HG03135 (cell line): ENCODE results near the gene ATP2B2.

Experiments
- ATAC-seq: cut with Tn5 transposase; IDR thresholded peaks from one replicate; pipeline ENCODE4 v1.9.1; 2021; ENCODE audit warnings: mild to moderate bottlenecking, moderate library complexity; ENCODE audit not compliant: unreplicated experiment

The ATP2B2 gene

DNA sequence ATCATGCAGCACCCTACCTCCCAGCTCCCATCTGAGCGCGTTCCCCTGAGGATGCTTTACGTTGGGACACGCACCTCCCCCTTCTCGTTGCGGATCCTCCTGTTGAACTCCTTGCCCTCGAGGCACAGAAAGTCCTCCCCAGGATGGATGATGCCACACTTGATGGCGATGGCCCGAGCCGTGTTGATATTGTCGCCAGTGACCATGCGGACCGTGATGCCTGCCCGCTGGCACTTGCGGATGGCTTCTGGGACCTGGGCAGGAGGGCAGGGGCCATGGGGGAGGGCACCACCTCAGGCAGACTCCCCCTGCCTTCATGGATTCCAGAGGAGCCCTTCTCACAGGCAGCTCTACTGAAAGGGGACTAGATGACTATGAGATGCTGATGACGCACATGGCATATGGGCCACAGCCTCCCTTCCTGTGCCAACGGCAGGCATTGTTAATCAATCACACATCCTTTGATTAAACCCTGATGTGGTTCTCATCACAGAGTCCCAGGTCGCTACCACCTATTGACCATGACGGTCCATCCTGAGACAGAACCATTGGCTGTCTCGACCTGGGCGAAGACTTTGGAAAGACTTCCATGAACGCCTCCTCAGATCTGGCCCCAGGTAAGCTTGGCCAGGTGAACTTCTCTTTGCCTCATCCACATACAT lies 154.9 kb downstream of the ATP2B2 start:
- ATAC-seq, result no peak

DNA sequence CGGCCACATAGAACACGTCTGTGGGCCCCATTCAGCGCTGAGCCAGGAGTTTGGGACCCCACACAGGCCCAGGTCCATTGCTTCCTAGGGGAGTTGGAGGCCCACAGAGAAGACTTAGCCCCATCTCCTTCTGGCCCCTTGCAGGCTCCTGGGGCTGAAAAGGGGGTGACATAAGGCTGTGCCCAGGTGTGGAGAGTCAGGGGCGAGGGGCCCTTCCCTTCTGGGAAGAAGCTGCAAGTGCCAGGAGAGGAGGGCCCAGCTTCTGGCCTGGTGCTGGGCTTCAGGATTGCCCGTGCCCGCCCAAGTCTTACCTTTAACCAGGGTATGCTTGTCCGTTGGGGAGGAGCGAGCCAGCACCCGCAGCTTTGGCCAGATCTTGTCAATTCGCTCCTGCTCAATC lies 155.6 kb downstream of the ATP2B2 start:
- no peak for ATAC-seq

DNA sequence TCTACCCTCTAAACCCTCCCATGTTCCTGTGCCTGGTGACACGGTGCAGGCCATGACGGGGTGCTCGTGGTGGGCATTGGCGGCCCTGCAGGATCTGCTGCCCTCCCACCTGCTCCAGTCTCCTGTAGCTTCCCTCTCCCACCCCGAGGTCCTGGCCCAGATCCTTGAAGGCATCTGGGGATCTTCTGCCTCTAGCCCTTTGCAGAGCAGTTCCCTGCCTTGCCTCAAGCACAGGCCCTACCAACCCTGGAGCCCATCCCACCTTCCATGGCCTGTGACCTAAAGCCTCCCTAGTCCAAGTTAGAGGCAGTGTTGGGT lies 157.0 kb downstream of the ATP2B2 start:
- no peak for ATAC-seq

DNA sequence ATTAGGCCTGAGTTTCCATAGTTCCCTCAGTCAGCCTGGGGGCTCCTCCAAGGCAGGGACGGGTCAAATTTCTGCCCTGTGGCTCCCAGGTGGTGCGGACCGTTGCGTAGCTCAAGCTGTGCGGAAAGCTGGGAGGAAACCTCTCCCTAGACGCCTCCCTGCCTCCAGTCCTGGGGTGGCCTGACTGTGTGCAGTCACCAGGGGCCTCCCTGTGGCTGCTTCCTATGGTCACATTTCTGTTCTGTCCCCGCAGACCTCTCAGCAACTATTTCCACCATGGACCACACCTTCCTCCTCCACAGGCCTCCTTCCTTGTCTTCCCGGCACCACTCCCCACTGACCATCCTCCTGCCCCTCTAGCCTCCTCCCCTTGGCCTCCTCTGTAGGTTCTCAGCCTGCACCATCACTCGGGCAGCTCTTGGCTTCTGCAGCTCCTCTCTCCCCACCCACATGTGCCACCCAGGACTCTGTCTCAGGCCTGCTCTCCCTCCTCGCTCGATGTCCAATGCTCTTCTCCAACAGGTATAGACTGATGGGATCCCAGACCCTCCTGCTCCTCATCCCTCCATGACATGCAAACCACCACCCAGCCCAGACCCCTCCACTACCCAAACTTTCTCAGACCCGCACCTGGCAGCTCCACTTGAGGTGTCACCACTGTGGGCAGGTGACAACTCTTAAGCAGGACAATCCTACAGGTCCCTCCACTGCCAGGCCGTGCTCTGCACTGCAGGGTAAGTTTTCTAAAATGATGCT lies 157.6 kb downstream of the ATP2B2 start:
- ATAC-seq, result no peak

DNA sequence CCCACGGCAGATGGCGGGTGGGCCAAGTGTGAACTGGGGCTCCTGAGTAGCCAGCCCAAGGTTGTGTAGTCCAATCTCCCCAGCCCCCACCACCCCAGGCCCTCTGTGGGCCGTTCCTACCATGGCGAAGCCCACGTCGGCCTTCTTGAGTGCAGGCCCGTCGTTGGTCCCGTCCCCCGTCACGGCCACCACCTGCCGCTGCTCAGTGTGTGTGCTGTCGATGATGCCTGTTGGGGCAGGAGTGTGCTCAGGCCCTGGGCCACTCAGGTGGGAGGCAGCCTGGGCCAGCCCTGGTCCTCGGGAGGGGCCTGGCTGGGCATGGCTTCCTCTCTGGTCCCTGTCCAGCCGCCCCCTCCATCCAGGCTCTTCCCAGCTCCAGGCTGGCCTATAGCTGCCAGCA lies 159.5 kb downstream of the ATP2B2 start:
- no peak for ATAC-seq

DNA sequence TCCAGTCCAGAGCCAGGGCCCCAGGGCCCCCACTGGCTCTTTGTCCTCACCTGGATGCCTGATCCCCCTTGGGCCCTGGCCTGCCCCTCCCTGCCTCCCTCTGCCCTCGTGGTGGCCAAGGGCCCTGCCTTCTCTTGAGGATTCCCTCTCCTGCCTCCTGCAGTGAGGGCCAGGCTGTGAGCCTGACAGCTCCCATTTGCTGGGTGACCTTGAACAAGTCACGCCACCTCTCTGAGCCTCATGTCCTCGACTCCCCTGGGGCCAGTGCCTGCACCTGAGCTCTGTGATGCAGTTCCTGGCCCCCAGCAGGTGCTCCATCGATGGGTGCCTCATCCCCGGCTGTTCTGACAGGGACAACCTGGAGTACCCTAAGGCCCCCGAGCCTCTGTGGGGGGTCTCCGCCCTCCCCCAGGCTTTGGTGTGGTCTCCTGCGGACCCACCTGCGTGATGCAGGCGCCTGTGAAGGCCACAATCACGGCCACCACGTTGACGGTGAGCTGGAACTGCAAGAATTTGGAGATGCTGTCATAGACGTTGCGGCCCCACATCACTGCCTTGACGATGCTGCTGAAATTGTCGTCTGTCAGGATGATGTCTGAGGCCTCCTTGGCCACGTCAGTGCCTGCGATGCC lies 160.3 kb downstream of the ATP2B2 start:
- ATAC-seq, result no peak

DNA sequence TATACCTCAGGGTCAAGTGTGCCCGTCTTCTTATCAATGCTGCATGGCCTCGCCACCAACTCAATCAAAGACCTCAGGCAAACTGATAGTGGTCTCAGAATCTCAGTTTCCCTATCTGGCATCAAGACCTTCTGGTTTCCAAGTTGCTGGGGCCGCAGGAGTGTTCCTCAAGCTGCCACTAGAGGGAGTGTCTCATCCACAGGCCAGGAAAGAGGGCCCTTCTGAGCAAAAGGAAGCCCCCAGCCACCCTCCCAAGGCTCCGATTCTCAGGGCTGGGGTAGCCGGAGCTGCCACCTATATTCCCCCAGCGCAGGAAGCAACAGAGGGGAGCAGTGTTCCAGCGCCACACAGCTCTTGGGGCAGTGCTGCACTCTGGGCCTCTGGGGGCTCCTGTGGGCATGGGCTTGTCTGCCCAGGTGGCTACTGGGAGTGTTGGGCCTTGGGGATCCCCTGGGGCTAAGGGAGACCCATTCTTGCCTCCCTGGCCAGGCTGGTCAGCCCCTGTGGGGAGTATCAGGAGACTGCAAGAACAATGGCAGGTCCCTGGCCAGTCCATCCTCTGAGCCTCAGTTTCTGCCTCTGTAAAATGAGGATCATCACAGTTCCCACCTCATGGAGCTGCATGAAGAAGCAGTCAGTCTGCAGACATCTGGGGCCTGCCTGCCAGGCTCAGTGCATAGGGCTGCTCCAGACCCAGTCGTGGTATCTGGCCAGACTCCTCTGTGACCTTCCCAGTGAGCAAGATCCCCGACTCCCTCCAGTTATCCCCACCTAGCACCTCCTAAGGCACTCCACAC lies 161.0 kb downstream of the ATP2B2 start:
- no peak for ATAC-seq

DNA sequence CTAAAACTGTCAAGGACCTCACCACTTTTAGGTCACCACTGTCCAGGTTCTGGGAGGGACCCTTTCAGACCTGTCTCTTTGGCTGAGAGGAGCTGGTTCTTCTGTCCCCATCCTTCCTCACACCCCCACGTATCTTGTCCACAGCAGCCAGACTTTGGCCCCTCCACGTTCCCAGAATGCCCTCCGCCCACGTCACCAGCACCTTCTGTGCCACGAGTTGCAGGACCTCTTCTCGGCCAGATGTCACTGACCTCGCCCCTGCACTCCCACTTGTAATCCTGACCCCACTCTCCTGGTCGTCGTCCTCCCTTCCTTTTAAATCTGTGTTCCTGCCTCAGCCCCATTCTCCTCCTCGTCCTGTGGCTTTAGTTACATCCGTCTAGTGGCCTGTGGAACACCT lies 161.9 kb downstream of the ATP2B2 start:
- no peak for ATAC-seq

DNA sequence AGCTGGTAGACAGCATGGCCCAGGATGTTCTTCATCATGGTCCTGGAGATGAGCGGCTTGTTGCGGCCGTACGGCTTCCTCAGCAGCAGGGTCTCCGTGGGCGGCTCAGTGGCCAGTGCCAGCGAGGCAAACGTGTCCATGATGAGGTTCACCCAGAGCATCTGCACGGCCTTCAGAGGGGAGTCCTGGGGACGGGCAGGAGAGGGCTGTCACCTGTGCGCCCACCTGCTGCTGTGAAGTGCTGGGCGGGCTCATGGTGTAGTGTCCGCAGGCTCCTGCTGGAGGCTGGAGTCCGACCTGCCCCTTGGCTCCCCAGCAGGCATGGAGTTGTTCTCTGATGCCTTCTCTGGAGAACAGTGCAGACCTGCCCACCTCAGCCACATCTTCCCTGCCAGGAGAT lies 162.6 kb downstream of the ATP2B2 start:
- no peak for ATAC-seq

DNA sequence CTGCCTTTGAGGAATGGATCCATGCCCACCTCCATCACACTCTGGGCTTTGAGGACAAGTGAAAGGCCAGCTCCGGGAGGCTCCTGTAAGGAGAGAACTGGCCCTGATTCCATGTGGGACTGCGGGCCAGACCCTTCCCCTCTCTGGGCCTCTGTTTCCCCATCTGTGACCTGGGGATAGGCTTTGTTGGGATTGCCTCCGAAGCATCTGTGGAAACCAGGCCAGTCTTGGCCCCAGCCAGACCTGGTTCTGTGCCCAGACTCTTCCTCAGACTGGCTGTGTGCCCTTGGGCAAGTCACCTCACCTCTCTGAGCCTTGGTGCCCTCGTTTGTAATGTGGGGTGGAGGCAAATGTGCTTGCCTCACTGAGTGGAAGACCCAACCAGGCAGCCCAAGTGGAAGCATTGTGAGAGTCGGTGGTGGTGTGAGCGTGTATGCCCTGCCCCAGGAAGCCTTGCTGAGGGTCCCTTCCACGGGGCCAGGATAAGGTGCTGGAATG lies 163.4 kb downstream of the ATP2B2 start:
- ATAC-seq, result no peak

DNA sequence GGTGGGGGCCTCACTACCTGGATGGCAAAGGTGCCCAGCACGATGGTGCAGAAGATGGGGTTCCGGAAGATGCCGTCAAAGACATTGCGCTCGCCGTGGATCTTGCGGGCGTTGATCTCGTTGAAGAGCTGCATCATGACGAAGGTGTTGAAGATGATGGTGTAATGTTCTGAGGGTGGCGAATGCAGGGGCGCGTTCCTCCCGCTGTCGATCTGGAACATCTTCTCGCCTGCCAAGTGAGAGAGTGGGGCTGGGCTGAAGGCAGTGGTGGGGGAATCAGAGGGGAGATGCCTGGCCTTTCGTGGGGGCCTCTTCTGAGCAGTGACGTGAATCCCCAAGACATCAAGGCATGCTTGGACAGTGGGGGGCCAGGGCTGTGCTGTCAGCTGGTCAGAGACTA lies 164.9 kb downstream of the ATP2B2 start:
- ATAC-seq, result no peak

DNA sequence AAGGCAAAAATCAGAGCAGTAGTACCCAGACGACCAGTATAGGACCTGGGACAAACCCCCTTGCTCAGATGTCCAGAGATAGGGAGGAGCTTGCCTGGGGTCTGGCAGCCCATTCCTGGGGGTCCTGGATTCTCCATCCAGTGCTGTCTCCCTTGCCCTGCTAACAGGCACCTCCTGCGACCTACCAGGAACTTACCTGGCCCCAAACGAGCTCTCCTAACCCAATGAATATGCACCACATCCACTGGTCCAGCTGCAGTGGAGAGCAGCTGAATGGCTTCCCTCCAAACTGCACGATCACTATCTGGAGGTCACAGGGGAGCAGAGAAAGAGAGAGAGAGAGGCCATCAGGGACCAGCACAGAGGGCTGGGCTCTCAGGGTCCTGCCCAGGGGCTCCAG lies 165.3 kb downstream of the ATP2B2 start:
- ATAC-seq, result no peak

DNA sequence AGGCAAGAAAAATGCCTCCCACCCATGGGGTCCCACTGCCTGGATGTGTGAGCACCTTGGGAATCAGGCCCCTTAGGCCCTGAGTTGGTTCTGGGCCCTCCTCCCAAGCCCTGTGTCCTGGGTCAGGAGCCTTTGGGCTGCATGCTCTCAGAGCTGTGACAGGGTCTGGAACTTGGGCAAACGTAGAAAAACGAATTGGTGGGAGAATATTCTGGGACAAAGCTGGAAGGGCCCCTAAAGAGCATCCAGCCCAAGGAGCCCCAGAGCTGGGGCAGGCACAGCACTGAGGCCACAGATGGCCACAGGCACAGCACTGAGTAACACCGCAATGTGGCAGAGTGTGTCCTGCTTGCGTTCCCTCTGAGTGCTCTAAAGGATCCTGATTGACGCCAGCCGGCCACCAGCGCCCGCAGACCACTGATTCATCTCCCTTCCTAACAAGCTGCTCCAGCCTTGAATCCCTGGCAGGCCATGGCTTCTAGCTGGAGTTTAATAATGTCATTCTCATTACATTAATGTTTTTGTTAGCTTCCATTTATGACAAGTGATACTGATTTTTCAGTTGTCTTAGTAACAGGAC lies 165.9 kb downstream of the ATP2B2 start:
- ATAC-seq, result no peak

DNA sequence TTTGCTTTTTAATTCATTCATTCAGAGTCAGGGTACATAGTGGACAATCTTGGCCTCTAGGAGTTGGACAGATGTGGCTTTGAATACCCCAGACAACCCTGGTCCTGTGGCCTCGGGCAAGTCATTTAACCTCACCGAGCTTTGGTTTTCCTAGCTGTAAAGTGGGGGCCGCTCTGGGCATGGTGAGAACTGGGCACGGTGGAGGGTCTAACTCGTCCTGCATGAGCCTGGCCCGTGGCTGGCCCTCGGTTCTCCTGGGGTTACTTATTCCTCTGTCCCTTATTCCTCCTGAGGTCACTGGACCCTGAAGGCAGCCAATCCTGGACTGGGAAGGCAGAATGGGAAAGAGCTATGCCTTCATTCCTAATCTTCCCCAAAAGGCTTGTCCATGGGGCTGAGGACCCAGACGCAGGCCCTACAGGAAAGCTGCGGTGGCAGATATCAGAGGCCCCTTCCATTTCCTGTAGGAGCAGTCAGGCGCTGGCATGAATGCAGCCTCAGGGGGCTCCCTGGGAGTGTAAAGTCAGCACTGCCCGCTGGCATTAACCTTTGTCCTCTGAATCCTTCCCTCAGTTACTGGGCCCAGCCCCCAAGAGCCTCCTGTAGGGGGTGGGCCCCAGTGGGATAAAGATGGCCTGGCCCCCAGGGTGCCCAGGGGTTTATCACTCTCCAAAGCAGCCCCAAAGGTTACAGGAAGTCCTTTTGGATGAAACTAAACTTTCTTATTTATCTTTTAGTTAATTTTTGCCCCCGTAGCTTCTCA lies 166.6 kb downstream of the ATP2B2 start:
- ATAC-seq, result no peak

DNA sequence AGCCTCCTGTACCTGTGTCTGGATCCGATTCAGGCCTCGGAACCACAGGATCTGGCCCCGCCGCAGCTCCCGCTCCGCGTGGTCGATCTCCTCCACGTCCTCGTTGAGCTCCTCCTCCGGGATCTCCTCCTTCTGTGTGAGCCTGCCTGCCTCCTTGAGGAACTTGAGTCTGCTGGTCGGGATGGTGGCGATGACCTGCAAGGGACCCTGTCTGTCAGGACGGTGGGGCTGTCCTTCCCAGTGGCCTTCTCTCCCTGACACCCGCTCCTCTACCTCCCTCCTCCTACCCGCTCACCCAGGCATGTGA lies 167.3 kb downstream of the ATP2B2 start:
- no peak for ATAC-seq

DNA sequence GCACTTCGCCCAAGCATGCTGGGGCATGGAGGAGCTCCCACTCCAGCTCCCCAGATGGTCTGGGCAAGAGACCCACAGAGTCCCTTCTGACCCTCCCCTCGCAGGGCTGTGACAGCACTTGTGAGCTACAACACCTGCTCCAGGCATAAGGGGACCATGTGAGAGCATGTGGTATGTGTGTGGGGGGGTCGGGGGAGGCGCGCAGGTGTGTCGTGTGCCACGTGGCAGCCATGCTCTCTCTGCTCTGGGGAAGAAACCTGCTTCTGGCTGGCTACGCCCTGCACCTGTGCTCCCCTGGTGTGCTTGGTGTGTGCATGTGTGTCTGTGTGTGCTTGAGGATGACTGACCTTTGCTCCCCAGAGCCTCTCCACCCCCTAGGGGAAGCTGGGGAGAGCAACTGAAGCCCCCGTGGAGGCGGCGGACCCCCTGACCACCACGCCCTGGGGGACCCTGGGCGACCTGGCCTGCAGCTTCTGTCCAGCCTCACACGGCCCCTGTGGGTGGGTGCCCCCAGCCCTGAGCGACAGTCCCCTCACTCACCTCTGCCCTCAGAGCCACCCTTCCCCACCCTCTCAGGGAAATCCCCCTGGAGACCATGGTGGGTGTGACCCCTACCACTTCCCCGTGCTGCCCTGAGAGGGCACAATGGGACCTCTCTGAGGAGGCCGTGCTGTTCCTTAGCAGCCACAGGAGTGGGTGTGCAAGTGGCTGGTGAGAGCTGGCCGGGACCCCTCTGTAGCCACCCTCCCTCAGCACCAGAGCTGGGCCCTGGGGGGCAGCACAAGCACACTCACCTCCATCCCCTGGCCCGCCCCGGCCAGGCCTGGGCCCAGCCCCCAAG lies 167.8 kb downstream of the ATP2B2 start:
- no peak for ATAC-seq

DNA sequence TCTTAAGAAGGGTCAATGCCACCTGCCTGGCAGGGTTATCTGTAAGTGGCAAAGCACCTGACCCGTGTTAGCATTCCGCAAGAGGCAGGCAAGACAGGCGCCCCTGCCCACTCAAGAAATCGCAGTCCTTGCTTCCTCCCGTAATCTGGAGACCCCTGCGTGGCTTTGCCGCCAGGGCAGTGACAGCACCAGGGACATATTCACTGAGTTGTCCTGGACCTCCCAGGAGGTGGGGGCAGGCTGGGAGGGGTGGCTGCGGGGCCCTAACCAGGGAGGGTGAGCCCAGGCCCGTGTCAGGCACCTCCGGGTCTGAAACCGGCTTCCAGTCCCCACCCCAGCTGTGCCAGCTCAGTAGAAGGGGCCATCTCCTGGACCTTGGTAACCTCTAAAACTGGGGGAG lies 168.6 kb downstream of the ATP2B2 start:
- no peak for ATAC-seq

DNA sequence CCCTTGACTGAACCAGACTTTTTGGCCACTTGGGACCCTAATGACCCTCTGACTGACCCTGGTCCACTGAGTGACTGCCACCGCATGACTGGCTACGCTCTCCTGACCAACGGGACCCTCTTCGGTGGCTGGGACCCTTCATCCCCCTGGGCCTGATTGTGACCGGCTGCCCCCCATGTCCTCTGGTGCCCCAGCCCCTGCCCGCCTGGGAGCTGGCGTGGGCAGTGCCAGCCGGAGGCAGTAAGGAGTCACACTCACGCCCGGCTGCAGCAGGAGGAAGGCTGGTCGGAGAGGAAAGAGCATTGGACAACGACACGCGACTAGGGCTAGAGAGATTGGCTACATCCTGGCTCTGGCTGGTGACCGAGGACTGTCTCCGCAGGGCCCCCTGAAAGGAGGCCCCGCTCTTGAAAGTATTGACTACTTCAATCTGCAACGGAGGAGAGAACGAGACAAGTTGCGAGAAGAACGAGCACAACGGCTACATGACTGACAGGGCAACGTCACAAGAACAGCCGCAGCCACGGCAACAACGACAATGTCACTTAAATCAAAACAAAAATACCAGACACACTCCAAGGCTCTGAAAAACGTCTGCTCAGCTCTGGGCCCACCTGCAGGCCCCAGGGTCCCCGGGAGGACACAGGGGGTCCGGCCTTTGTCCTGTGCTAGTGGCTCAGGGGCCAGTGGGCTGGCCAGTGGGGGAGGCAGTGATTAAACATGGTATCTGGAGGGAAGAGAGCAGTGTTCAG lies 169.3 kb downstream of the ATP2B2 start:
- ATAC-seq, result no peak

DNA sequence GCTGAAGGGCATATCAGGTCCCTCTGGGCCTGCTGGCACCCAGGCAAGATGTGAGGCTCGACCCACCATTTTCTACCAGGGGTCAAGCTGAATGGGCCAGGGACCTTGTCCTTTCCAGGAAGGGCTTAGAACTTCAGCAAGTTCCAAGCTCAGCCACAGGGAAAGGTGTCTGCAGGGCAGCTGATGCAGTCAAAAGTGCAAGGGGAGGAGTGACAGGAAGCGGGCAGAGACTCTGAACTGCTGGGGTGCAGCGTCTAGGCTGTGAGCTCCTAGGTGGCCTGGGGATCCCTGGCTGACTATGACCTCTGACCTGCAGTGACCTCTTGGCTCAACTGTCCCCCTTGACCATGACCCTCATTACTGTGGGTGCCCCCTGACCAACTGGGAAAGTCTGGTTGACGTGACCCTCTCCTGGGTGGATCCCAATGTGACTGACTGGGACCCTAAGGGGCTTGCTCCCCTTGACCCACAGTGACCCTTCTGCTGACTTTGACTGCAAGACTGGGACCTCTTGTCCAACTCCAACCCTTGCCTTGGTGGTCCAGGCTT lies 170.1 kb downstream of the ATP2B2 start:
- ATAC-seq, result no peak
